ENCODE results near the gene PLD4.

GRCh38 chr14:104897330-104898194 is 27.1 kb upstream of the PLD4 start:
- TF ChIP-seq EZH2 (IDR thresholded peaks at IDR 0.05; ENCODE audit: borderline replicate concordance, low read depth, low read length, severe bottlenecking): no peak
- TF ChIP-seq, protein P1, sequence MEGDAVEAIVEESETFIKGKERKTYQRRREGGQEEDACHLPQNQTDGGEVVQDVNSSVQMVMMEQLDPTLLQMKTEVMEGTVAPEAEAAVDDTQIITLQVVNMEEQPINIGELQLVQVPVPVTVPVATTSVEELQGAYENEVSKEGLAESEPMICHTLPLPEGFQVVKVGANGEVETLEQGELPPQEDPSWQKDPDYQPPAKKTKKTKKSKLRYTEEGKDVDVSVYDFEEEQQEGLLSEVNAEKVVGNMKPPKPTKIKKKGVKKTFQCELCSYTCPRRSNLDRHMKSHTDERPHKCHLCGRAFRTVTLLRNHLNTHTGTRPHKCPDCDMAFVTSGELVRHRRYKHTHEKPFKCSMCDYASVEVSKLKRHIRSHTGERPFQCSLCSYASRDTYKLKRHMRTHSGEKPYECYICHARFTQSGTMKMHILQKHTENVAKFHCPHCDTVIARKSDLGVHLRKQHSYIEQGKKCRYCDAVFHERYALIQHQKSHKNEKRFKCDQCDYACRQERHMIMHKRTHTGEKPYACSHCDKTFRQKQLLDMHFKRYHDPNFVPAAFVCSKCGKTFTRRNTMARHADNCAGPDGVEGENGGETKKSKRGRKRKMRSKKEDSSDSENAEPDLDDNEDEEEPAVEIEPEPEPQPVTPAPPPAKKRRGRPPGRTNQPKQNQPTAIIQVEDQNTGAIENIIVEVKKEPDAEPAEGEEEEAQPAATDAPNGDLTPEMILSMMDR (IDR thresholded peaks at IDR 0.05; ENCODE audit: borderline replicate concordance, extremely low read depth, low read length, poor library complexity, severe bottlenecking): no peak
